GM19023 (cell line): ENCODE measurements around the gene NSD1.

ENCODE experiments used
- ATAC-seq: cut with Tn5 transposase; IDR thresholded peaks from one replicate; pipeline ENCODE4 v1.9.1; 2021; ENCODE audit warnings: mild to moderate bottlenecking, moderate library complexity; ENCODE audit not compliant: unreplicated experiment

The NSD1 gene

DNA sequence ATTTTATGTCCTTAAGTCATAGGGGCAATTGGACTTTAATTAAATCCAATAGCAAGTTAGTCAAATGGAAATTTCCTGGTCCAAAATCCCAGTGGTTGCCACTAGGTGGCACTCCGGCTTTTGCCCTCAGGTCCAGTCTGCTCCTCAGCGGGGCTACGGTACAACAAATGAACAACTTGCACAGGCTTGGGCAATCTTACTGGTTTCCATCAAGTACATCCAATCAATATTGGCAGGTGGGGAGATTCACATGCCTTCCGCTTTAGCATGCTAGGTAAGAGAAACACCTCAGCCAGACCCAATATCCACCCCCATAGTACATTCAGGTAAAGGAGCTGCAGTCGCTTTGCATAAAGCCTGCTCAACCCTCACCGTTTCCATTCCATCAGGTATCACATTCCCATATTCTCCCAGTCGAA is 184.4 kb downstream of the NSD1 start:
- ATAC-seq, result no peak

DNA sequence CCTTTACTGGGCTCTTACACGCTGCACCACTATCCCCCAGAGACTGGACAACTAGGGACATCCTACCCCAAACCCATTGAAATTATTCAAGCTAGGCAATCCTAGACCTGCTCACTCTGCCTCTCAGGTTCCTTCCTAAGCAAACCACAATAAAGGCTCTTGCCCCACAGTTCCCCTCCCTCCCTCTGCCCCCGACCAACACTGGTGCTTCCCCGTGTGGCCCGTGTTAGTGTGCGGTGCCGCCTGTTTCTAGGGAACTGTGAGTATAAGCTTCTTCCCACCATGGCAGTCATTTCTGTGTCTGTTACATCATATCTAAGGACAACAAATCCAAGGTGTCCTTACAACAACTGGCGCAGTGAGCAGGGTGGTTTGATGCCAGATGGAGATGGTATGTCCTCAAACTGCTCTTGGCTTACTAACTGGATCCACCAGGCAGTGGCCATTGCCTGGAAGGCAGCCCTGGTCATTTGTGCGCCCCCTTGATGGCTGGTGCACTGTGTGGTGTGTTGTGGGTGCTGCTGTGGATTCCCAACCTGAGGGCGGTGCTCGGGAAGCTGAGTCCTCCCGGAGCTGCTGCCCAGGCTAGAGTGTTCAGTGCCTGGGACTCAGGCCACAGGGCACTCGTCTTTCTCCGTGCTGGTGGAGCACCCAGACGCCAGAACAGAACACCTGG is 186.5 kb downstream of the NSD1 start:
- no peak for ATAC-seq

GRCh38 chr5:177320879-177321278 is 187.3 kb downstream of the NSD1 start:
- no peak for ATAC-seq

- no peak for ATAC-seq
These were observed 192.4 kb downstream of the NSD1 start for GRCh38 chr5:177325868-177326381.

GRCh38 chr5:177327539-177328522 is 194.3 kb downstream of the NSD1 start:
- ATAC-seq, result no peak

DNA sequence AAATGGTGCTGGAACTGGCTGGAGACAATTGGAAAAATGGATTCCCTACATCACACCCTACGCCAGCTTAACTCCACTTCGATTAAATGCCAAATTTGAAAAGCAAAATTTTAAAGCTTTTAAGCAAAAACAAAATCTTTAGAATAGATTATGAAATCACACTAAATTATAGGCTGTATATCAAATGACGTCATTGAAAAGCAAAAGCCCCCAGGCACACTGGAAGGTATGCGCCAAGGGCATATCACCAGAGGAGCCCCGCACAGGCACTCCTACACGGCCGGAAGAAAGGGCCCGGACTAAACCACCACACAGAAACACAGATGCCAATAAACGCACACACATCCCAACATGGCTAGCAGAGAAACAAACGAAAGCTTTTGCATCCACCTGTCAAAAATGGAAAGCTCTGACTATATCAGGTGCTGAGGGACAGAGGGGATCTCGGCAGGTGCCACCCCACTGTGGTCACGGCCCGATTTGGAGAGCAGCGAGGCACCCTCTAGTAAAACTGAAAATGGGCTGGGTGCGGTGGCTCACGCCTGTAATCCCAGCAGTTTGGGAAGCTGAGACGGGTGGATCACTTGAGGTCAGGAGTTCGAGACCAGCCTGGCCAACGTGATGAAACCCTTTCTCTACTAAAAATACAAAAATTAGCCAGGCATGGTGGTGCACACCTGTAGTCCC is 195.1 kb downstream of the NSD1 start:
- ATAC-seq, result no peak

DNA sequence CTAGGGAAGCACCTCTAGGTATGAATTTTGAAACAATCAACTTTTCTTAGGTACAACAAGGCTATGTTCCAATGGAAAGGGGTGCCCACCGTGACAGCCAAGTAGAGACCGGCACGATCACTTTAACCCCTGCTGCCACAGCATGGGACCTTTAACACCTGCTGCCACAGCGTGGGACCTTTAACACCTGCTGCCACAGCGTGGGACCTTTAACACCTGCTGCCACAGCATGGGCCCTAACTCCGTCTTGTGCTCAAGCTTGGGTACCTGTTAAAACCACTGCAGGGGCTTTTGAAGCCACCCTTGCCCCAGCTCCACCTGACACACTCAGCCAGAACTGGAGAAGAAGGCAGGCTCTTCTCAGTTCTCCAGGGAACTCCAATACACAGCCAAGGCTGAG is 196.3 kb downstream of the NSD1 start:
- no peak for ATAC-seq

GRCh38 chr5:177330991-177331842 is 197.6 kb downstream of the NSD1 start:
- ATAC-seq, result no peak

DNA sequence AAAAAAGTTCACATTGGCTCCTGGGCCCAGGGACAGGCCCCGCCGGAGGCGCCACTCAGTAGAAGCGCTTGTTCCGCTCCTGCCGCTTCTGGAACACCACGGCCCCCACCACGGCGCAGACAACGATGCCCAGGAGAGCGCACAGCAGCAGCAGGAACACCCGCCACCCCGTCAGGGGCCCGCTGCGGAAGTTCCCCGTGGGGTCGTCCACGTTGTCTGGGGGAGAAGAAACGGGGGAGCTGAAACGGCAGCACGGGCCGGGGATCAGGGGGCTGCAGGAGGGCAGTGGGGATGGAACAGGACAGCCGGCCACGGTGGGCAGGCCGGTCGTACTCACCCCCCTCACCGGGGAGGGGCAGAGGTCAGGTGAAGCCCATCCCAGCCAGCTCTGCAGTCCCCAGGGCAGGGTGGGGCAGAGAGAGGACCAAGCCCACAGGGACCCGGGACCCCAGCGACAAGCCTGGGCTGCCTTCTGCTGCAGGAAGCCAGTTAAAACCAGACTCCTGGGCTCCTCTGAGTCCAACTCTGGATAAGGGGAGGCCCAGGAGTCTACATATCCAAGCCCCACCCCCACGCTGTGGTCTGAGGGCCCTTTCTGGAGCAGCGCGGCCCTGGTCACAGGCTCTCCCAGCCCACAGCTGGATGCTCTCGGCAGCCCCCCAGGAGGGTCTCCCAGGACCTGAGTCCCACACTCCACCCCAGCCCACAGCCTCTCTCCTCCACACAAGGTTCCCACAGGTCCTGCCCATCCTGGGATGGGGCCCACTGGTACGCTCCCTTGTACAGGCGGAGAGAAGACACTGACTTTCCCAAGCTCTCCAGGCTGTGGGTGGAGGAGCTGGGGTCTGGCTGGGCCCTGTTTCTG is 198.7 kb downstream of the NSD1 start:
- no peak for ATAC-seq

DNA sequence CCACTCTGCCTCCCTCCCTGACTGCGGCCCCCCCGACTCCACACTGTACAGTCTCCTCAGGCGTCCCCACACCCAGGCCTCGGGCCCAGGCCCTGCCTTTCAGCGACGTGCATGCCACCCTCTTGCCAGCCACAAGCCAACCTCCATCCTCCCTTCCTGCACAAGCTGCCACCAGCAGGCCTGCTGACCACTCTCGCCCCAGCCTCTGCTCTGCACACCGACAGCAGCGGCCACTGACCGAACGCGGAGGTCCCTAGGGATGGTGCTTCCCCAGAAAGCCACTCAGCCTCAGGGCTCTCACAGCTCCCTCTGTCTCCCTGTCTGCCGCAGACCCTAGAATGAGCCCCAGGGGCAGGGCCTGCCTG is 199.3 kb downstream of the NSD1 start:
- ATAC-seq, result no peak

DNA sequence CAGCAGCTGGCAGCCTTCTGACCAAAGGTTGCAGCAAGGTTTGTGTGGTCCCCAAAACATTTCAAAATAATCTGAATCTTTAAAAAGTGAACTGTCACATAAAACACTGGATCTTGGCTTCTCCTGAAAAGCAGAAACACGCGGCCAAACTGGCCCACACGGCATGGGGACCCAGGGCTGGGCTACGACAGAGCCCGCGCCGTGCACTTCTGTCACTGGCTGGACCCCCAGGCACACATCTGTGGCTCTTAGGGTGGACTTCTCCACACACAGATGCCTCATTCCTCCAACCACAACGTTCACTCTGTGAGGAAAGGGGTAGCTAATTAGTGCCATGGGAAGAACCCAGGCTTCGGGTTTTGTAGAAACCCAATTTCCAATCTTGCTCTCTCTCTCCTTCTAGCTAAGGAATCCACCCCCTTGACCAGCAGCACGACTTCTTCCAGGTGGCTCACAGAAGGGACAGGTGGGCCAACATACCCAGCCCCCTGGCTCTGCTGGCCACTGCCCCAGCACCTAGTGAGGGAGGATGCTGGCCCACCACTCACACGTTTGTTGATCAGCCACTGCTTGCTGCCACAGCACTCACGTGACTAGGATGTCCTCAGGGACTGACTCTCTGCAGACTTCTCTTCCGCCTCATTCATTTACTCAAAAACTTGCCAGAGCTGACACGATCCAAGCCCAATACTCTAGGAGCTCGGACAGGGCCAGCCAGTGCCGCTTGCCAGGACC is 200.0 kb downstream of the NSD1 start:
- ATAC-seq, result no peak

GRCh38 chr5:177334155-177334551 is 200.6 kb downstream of the NSD1 start:
- no peak for ATAC-seq

GRCh38 chr5:177334781-177335700 is 201.5 kb downstream of the NSD1 start:
- no peak for ATAC-seq

GRCh38 chr5:177335701-177336065 is 202.1 kb downstream of the NSD1 start:
- ATAC-seq, result no peak

GRCh38 chr5:177336112-177336511 is 202.5 kb downstream of the NSD1 start:
- no peak for ATAC-seq

GRCh38 chr5:177336603-177337494 is 203.3 kb downstream of the NSD1 start:
- no peak for ATAC-seq
